Measurements from ENCODE around the gene BEAN1. TPM values are rescaled to one million over a fixed set of nuclear protein-coding genes. Genes with fewer than 3 reads are reported as not detected.
A peak's percentile ranks its signal among the peaks of the same experiment; 100 is the strongest.

BEAN1 gene
- total RNA-seq, 1 experiment from 2014 or later, result 0.37 TPM

GRCh38 chr16:66516808-66517585 lies 89.9 kb downstream of the BEAN1 start:
- Histone ChIP-seq H3K4me1 (replicated peaks; ENCODE audit: insufficient read depth) (peaks cover 78% of the 10 kb centered on the region), H4K20me1 (ENCODE audit: insufficient read depth) (no peaks in the 10 kb centered on the region), H3K36me3 (ENCODE audit: low read depth) (no peaks in the 10 kb centered on the region), H3F3A (ENCODE audit: insufficient read depth, low read depth) (peaks cover 38% of the 10 kb centered on the region), H3K4me3 (peak overlapping the region; percentile 25; the same call in 1 of the 2 replicates), H3K27ac (peak overlapping the region; percentile 84), H2AFZ (no peak overlapping the region), H3K79me2 (ENCODE audit: low read depth) (no peaks in the 10 kb centered on the region), H3K4me2 (peak overlapping the region; percentile 71), H3K27me3 (ENCODE audit: insufficient read depth, low read depth) (no peaks in the 10 kb centered on the region), H3K9me3 (ENCODE audit: insufficient read depth, low read depth) (no peaks in the 10 kb centered on the region), H3K9me2 (ENCODE audit: insufficient read depth) (no peaks in the 10 kb centered on the region)
- BruUV-seq (replicated peaks), result TSS peak; percentile 94
- TF ChIP-seq CTCF (conservative IDR thresholded peaks at IDR 0.05) (no peak), EZH2 (IDR thresholded peaks at IDR 0.05; ENCODE audit: low read depth) (no peak)
- DNase-seq, result peak; percentile 91 to 98
- CTCF ChIA-PET, result interaction anchor here (0.5 kb wide), 1 partner anchor 152 kb away, joined by 3 read pairs; no protein-coding TSS in a partner anchor
- intact Hi-C loops (cut with micrococcal nuclease; ENCODE audit: unreplicated experiment), result loop anchor here (10.0 kb wide), 2 partner anchors 242 to 418 kb away; partner anchors contain the start of genes CES2 and CIAO2B
- POLR2A ChIA-PET (ENCODE audit: unreplicated experiment), result no interaction called here

DNA sequence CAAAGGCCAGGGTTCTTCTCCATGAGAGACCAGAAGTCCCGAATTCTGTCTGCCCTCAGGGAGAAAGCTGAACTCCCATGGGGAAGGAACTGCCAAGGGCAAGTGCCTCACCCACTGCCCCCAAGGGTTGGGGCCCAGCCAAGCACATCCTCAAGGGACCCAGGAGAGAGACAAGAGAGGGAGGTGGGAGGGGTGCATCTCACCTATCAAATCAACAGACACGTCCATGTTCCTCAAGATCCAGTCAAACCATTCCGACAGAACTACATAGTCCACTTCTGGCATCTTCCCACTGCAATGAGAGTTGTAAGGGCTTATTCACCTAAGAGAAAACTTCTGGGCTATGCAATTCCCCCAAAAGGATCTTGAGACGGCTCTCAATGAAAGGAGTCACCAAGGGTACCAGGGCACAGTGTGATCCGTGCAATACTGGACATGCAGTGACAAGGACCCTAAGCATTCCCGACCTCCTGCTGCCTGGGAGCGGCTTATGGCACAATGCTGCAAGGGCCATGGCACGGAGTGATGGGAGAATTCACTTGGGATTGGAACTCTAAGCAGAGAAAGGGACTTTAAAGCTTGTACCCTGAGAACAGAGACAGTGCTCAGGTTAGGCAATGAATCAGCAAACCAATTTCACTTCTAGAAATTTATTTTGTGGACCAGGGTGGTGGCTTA lies 90.6 kb downstream of the BEAN1 start:
- no TSS peak for BruUV-seq (replicated peaks)
- H3F3A ChIP-seq (ENCODE audit: insufficient read depth, low read depth), result peaks cover 36% of the 10 kb centered on the region
- ChIA-PET POLR2A (ENCODE audit: unreplicated experiment) (no interaction called here), CTCF (no interaction called here)
- H2AFZ ChIP-seq, result no peak overlapping the region
- TF ChIP-seq CTCF (conservative IDR thresholded peaks at IDR 0.05) (no peak), EZH2 (IDR thresholded peaks at IDR 0.05; ENCODE audit: low read depth) (no peak)
- H3K9me3 ChIP-seq (ENCODE audit: insufficient read depth, low read depth), result no peaks in the 10 kb centered on the region
- H3K27me3 ChIP-seq (ENCODE audit: insufficient read depth, low read depth), result no peaks in the 10 kb centered on the region
- H3K4me1 ChIP-seq (replicated peaks; ENCODE audit: insufficient read depth), result peaks cover 78% of the 10 kb centered on the region
- peak overlapping the region; percentile 25; the same call in 1 of the 2 replicates for H3K4me3 ChIP-seq
- no peaks in the 10 kb centered on the region for H3K36me3 ChIP-seq (ENCODE audit: low read depth)
- H3K9me2 ChIP-seq (ENCODE audit: insufficient read depth), result no peaks in the 10 kb centered on the region
- peak overlapping the region; percentile 84 for H3K27ac ChIP-seq
- peak overlapping the region; percentile 71 for H3K4me2 ChIP-seq
- H4K20me1 ChIP-seq (ENCODE audit: insufficient read depth), result no peaks in the 10 kb centered on the region
- intact Hi-C loops (cut with micrococcal nuclease; ENCODE audit: unreplicated experiment), result loop anchor here (10.0 kb wide), 2 partner anchors 243 to 417 kb away; partner anchors contain the start of genes CES2 and CIAO2B
- no peak for DNase-seq
- no peaks in the 10 kb centered on the region for H3K79me2 ChIP-seq (ENCODE audit: low read depth)

DNA sequence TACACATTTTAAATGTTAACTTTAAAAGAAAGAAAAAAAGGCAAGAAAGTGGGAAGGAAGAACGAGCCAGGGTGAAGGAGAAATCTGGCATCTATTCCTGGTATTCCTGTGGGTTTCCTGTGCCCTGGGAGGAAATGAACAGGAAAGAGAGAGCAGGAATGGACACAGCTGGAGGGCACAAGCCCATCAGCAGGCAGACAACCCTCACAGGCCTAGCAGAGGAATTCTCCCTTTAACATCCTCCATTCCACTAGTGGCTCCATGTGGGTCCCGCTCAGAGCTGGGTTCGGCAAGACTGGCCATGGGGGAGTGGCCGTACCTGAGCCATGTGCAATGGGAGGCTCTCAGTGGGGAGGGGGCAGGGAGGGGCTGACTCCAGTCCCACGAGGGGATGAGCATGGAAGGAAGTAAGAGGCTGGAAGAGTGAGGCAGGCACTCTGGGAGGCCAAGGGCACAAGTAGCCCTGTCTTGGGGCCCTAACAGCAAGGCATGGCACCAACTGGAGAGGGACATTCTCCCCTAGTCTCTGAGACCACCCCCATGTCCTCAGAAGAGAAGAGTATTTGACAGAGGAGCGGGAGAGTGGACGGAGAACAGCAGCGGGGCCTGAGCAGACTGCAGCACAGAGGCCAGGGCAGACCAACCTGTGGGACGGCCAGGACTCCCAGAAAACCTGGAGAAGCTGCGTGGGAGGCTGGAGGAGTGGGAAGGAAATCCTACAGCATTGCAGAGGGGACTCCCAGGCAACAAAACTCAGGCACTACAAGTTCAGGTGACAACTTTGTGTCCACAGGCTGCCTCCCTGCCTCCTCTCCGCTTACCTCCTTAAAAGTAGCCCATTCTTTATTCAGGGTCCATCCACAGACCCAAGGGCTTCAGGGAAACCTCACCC lies 92.6 kb downstream of the BEAN1 start:
- CTCF ChIA-PET, result no interaction called here
- no peaks in the 10 kb centered on the region for H3K9me3 ChIP-seq (ENCODE audit: insufficient read depth, low read depth)

More for the DNA sequence above, 92.6 kb downstream of the BEAN1 start:
- intact Hi-C loops (cut with micrococcal nuclease; ENCODE audit: unreplicated experiment), result loop anchor here (10.0 kb wide), 2 partner anchors 245 to 415 kb away; partner anchors contain the start of genes CES2 and CIAO2B
- H4K20me1 ChIP-seq (ENCODE audit: insufficient read depth), result no peaks in the 10 kb centered on the region
- no peak for DNase-seq
- no peaks in the 10 kb centered on the region for H3K36me3 ChIP-seq (ENCODE audit: low read depth)
- TF ChIP-seq CTCF (conservative IDR thresholded peaks at IDR 0.05) (no peak), EZH2 (IDR thresholded peaks at IDR 0.05; ENCODE audit: low read depth) (no peak)
- no peak overlapping the region for H3K4me2 ChIP-seq
- H2AFZ ChIP-seq, result no peak overlapping the region
- no peaks in the 10 kb centered on the region for H3K9me2 ChIP-seq (ENCODE audit: insufficient read depth)
- BruUV-seq (replicated peaks), result no TSS peak
- no peak overlapping the region for H3K4me3 ChIP-seq
- H3F3A ChIP-seq (ENCODE audit: insufficient read depth, low read depth), result peaks cover 31% of the 10 kb centered on the region
- POLR2A ChIA-PET (ENCODE audit: unreplicated experiment), result interaction anchor here (0.6 kb wide), 1 partner anchor 22 kb away, joined by 3 read pairs; no protein-coding TSS in a partner anchor
- no peaks in the 10 kb centered on the region for H3K79me2 ChIP-seq (ENCODE audit: low read depth)
- H3K27ac ChIP-seq, result no peak overlapping the region
- H3K27me3 ChIP-seq (ENCODE audit: insufficient read depth, low read depth), result no peaks in the 10 kb centered on the region
- peaks cover 68% of the 10 kb centered on the region for H3K4me1 ChIP-seq (replicated peaks; ENCODE audit: insufficient read depth)

Data from PC-9 (cell line).